DND-41 (cell line): ENCODE results near the gene RPS25.
"Not testable (repeated sequence)": the region's sequence is repeated elsewhere in the genome, so short reads cannot be mapped to it uniquely, and the experiment has no call there.

Experiments used
- EZH2 ChIP-seq: IDR thresholded peaks from 3 replicates; pipeline ENCODE4 v1.6.1; 2012; ENCODE audit warnings: borderline replicate concordance, low read depth, mild to moderate bottlenecking, moderate library complexity, low read length, inconsistent platforms; ENCODE audit not compliant: severe bottlenecking
- TF ChIP-seq, protein P1 (sequence below): IDR thresholded peaks from 2 replicates; pipeline ENCODE4 v1.5.1; 2012; ENCODE audit warnings: borderline replicate concordance, low read length, moderate library complexity, mild to moderate bottlenecking; ENCODE audit not compliant: poor library complexity, severe bottlenecking; ENCODE audit errors: extremely low read depth

DNA sequence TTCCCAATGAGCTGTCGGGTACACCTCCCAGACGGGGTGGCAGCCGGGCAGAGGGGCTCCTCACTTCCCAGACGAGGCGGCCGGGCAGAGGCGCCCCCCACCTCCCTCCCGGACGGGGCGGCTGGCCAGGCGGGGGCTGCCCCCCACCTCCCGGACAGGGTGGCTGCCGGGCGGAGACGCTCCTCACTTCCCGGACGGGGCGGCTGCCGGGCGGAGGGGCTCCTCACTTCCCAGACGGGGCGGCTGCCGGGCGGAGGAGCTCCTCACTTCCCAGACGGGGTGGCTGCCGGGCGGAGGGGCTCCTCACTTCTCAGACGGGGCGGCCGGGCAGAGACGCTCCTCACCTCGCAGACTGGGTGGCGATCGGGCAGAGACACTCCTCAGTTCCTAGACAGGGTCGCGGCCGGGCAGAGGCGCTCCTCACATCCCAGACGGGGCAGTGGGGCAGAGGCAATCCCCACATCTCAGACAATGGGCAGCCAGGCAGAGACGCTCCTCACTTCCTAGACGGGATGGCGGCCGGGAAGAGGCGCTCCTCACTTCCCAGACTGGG is 26.6 kb downstream of the RPS25 start:
- TF ChIP-seq, protein P1, sequence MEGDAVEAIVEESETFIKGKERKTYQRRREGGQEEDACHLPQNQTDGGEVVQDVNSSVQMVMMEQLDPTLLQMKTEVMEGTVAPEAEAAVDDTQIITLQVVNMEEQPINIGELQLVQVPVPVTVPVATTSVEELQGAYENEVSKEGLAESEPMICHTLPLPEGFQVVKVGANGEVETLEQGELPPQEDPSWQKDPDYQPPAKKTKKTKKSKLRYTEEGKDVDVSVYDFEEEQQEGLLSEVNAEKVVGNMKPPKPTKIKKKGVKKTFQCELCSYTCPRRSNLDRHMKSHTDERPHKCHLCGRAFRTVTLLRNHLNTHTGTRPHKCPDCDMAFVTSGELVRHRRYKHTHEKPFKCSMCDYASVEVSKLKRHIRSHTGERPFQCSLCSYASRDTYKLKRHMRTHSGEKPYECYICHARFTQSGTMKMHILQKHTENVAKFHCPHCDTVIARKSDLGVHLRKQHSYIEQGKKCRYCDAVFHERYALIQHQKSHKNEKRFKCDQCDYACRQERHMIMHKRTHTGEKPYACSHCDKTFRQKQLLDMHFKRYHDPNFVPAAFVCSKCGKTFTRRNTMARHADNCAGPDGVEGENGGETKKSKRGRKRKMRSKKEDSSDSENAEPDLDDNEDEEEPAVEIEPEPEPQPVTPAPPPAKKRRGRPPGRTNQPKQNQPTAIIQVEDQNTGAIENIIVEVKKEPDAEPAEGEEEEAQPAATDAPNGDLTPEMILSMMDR = not testable (repeated sequence)
- not testable (repeated sequence) for TF ChIP-seq EZH2
